C4-2B (cell line): Measurements from ENCODE around the gene TSPAN18.

Source experiments
- ZFX ChIP-seq: fragments of 450-650 bp; IDR thresholded peaks from 2 replicates; pipeline ENCODE4 v1.6.1; 2017
- TF ChIP-seq, protein P1 (sequence below): fragments of 450-650 bp; conservative IDR thresholded peaks from 2 replicates; pipeline ENCODE4 v1.5.1; 2017; ENCODE audit warnings: mild to moderate bottlenecking

- TF ChIP-seq, protein P1, sequence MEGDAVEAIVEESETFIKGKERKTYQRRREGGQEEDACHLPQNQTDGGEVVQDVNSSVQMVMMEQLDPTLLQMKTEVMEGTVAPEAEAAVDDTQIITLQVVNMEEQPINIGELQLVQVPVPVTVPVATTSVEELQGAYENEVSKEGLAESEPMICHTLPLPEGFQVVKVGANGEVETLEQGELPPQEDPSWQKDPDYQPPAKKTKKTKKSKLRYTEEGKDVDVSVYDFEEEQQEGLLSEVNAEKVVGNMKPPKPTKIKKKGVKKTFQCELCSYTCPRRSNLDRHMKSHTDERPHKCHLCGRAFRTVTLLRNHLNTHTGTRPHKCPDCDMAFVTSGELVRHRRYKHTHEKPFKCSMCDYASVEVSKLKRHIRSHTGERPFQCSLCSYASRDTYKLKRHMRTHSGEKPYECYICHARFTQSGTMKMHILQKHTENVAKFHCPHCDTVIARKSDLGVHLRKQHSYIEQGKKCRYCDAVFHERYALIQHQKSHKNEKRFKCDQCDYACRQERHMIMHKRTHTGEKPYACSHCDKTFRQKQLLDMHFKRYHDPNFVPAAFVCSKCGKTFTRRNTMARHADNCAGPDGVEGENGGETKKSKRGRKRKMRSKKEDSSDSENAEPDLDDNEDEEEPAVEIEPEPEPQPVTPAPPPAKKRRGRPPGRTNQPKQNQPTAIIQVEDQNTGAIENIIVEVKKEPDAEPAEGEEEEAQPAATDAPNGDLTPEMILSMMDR = no peak
- TF ChIP-seq ZFX = no peak
Observed at GRCh38 chr11:44917741-44918140, 191.0 kb downstream of the TSPAN18 start.
